TTC549 (cell line): Measurements from ENCODE around the gene KANSL1L.
"Not testable (repeated sequence)": the region's sequence is repeated elsewhere in the genome, so short reads cannot be mapped to it uniquely, and the experiment has no call there.

Source experiments
- FAIRE-seq: peaks from 2 replicates; lab custom pipeline; 2012; peaks lifted over from hg19 to GRCh38; lab: Jason Lieb, UNC

KANSL1L gene

GRCh38 chr2:210179351-210179990 lies 8.3 kb upstream of the KANSL1L start:
- no peak for FAIRE-seq

DNA sequence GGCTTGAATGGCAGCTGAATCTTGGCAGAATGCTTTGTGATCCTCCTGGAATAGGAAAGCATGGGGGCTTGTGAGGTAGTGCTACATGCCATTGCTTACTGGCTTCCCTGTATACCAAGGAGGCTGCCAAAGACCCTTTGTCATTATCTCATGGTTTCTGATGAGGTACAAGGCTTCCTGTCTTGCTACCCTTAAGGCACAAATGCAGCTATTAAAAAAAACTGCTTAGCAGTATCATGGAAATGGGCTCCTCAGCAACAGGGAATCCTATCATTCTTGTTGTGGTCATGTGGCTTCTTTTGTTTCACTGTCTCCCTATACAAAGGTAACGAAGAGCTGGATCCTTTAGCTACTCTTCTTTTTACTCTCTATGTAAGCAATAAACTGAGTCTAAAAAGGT lies 6.6 kb upstream of the KANSL1L start:
- FAIRE-seq = no peak

- not testable (repeated sequence) for FAIRE-seq
These were observed 5.9 kb upstream of the KANSL1L start for GRCh38 chr2:210177115-210177514.

DNA sequence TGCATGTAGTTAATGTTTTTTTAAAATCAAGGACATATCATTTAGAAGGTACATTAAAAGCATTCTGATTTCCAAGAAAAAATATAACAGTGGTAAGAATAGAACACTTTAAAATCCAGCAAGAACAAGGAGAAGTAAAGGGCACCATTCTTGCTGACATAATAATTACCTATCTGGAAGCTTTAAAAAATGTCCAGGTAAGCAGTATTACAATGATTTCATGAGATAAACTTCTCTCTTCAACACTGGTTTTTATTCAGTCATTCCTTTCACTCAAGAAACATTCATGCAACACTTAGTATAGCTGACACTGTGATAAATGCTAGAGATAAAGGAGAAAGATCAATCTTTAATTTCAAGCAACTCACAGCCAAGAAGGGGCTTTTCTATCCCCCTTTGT lies 2.9 kb upstream of the KANSL1L start:
- no peak for FAIRE-seq

GRCh38 chr2:210172219-210172575 lies 988 bp upstream of the KANSL1L start:
- no peak for FAIRE-seq

- peak; percentile 71 for FAIRE-seq
These were observed 534 bp downstream of the KANSL1L start for GRCh38 chr2:210170446-210171303.

DNA sequence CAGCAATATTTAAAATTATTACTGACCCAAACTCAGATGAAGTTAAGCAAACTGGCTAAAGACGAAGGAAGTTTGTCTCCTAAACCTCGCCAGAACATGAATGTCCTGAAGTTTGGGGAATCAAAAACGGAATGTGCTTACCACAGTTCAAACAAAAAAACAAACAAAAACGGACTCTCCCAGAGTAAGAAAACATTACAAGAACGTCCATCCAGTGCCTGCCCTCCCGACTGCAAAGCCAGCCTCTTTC lies 1.1 kb downstream of the KANSL1L start:
- no peak for FAIRE-seq

GRCh38 chr2:210169516-210170195 lies 1.6 kb downstream of the KANSL1L start:
- peak; percentile 17 for FAIRE-seq

DNA sequence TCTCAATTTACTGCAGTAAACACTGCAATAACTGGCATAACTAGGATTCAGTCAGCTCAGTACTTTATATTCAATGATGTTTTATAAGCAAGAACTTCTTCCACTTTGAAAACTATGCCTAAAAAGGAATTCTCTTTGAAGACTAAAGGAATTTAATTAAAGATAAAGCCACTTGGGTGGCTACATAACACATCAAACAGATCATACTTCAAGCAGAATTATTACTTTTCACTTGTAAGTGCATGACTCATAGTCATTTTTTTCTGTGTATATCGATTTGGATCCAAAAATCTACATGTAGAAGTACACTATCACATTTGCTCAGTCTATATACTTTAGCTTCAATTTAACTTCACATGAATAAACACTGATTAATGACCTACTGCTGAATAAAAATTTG lies 4.0 kb downstream of the KANSL1L start:
- no peak for FAIRE-seq

GRCh38 chr2:210162466-210163124 lies 8.6 kb downstream of the KANSL1L start:
- FAIRE-seq = no peak

DNA sequence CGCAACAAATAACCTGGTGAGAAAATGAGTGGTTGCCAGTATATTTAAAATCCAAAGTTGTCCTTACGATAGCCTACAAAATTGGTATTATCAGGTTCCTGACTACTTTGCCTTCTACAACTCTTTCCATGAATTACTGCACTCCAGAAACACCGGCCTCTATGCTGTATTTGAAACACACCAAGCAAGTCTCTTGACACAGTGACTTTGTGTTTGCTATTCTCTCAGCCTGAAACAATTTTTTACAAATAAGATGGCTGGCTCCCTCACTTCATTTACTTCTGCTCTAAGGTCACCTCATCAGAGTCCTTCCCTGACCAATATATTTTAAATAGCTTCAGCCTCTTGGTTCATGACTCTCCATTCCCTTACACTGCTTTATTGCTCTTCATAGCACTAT lies 12.2 kb downstream of the KANSL1L start:
- FAIRE-seq = no peak

- no peak for FAIRE-seq
These were observed 13.0 kb downstream of the KANSL1L start for GRCh38 chr2:210158236-210158635.

- FAIRE-seq = no peak
These were observed 13.7 kb downstream of the KANSL1L start for GRCh38 chr2:210157526-210157925.

DNA sequence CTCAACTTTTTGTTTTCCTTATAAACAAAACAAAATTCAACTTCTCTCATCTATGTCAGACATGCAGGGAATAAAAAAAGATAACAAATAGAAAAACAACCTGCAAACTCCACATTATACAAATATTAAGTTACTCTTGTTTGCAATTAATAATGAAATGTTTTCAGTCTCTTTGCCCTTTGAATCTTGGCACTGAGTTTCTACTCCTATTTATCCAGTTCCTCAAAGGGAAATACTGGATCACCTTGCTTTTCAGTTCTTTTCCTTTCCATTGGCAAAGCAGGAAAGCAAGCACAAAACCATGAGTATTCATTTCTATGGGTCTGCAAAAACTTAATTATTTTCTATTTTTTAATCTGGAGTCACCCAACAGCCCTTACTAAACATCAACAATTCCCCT lies 23.6 kb downstream of the KANSL1L start:
- FAIRE-seq = no peak

GRCh38 chr2:210132239-210132638 lies 39.0 kb downstream of the KANSL1L start:
- no peak for FAIRE-seq

GRCh38 chr2:210128961-210129360 lies 42.2 kb downstream of the KANSL1L start:
- FAIRE-seq = no peak

GRCh38 chr2:210113614-210114235 lies 57.5 kb downstream of the KANSL1L start:
- FAIRE-seq = no peak

- no peak for FAIRE-seq
These were observed 58.3 kb downstream of the KANSL1L start for GRCh38 chr2:210112871-210113270.

GRCh38 chr2:210099940-210100339 lies 71.3 kb downstream of the KANSL1L start:
- FAIRE-seq = no peak

DNA sequence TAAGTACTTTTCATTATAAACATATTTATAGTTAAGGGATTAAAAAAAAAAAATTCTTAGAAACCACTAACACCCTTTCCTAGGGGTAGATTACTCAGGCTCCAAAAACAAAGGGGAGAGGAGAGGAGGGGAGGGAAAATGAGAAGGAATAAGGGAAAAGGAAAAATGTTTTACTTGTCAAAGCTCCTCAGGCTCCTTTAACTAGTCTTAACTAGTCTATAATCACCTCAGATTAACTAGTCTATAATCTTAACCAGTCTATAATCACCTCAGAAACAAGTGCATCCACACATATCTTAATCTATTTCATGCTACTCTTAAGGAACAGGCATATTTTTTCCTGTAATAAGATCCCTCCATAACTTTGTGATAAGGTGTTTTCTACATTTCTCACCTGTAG lies 76.4 kb downstream of the KANSL1L start:
- no peak for FAIRE-seq

DNA sequence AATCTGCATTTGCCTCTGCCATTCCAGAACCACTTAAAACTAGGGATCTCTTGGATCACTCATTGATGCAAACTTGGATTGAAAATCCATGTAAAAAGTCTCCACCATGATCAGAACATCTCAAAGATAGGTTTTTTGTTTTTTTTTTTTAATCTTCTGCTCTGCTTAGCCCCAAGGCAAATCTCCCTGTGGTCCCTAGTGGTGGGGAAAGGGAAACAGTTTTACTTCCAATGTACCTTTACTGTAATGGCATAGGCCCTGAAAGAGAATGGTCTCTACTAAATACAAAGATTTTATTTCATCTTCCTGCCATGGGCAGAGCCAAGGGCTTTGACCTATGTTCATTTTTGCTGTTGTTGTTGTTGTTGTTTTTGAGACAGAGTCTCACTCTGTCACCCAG lies 78.4 kb downstream of the KANSL1L start:
- FAIRE-seq = no peak

DNA sequence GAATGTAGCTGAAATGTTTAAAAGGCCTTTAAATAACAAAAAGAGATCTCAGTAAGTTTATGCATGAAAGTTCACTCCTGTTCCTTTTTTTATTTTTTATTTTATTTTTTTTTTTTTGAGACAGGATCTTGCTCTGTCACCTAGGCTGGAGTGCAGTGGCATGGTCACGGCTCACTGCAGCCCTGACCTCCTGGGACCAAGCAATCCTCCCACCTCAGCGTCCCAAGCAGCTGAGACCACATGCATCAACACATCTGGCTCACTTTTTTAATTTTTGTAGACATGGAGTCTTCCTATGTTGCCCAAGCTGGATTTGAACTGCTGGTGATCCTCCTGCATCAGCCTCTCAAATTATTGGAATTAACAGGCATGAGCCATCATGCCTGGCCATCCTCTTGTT lies 84.3 kb downstream of the KANSL1L start:
- no peak for FAIRE-seq

GRCh38 chr2:210086292-210086691 lies 84.9 kb downstream of the KANSL1L start:
- FAIRE-seq = no peak
